GM21423 (cell line): ENCODE data around the gene OR2T5.
"Not testable (repeated sequence)": the region's sequence is repeated elsewhere in the genome, so short reads cannot be mapped to it uniquely, and the experiment has no call there.

Experiments used
- ATAC-seq: cut with Tn5 transposase; IDR thresholded peaks from one replicate; pipeline ENCODE4 v1.9.1; 2021; ENCODE audit warnings: mild to moderate bottlenecking, moderate library complexity; ENCODE audit not compliant: unreplicated experiment

OR2T5 gene

GRCh38 chr1:248500305-248501035 is 12.1 kb downstream of the OR2T5 start:
- ATAC-seq = not testable (repeated sequence)

DNA sequence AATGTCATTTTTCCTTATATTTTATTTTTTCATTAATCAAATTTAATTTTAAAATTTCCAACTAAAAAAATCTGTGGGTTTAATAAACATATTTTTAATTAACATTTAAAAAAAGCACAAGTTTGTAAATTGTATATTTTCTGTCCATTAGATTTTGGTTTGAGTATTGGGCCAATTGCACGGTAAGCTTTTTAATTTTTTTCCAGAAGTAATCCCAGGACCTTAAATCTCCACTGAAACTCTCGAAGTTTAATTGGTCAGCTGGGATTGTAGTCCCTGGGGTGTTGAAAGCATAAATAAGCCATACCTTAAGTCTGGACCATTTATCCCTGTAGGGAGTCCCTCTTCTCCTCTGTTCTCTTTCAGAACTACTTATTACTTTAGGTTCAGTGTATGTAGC is 19.4 kb downstream of the OR2T5 start, which contains the start of gene OR2G6:
Gene OR2G6 (plus strand): TSS at position 301 of the 400 bp plus-strand sequence. CDS start 13,574 bp downstream, outside the sequence.
- not testable (repeated sequence) for ATAC-seq

DNA sequence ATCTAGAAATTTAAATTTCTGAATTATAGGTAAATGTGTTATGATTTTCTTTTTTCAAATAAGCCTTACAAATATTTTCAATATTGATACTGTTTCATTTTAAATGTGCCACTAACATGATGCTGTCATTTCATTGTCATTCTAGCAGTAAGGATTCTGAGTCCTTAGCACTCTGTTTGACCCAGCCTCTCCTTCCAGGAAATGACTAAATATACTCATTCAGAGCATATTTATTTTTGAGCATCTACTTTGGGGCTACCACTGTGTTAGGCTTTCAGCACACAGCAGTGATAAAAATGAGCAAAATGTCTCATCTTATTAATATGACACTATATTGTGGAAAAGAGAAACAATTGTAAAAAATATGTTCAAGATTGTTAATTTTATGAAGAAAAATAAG is 21.8 kb downstream of the OR2T5 start:
- not testable (repeated sequence) for ATAC-seq

- no peak for ATAC-seq
Observed at GRCh38 chr1:248521856-248522255, 33.5 kb downstream of the OR2T5 start.

DNA sequence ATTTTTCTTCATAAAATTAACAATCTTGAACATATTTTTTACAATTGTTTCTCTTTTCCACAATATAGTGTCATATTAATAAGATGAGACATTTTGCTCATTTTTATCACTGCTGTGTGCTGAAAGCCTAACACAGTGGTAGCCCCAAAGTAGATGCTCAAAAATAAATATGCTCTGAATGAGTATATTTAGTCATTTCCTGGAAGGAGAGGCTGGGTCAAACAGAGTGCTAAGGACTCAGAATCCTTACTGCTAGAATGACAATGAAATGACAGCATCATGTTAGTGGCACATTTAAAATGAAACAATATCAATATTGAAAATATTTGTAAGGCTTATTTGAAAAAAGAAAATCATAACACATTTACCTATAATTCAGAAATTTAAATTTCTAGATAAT is 49.1 kb downstream of the OR2T5 start:
- ATAC-seq = peak; percentile 64
